Pancreas (tissue), 10 donors: Measurements from ENCODE around the gene PTPRQ. TPM values are rescaled to one million over a fixed set of nuclear protein-coding genes. Genes with fewer than 3 reads are reported as not detected.

Source experiments
- ATAC-seq, 4 donors: fragments of 200-7000 bp; cut with Tn5 transposase; one replicate each; pipeline versions ENCODE4 v1.8.0 to v1.9.1; 2020; ENCODE audit warnings: mild to moderate bottlenecking in 4 of 4, moderate library complexity in 4 of 4
- DNase-seq, 6 donors: peaks; one replicate each; pipeline ENCODE4 v3.0.0-alpha.2; 2020
- FAIRE-seq: peaks from 2 replicates; lab custom pipeline; 2012; peaks lifted over from hg19 to GRCh38; lab: Jason Lieb, UNC
- H3K27ac ChIP-seq, 4 donors: fragments of 200-600 bp; sonication (generic); 1 replicate in 3 of 4; 2 replicates in 1 of 4; pipeline versions ENCODE4 v1.5.0 to v1.8.0; 2020
- H3K27me3 ChIP-seq, 4 donors: fragments of 200-600 bp; one replicate each; pipeline ENCODE4 v1.8.0; 2021
- H3K36me3 ChIP-seq, 3 donors: fragments of 200-600 bp; sonication (generic) in 1 of 3; one replicate each; pipeline versions ENCODE4 v1.5.0 to v1.8.0; 2020 to 2021
- H3K4me1 ChIP-seq, 3 donors: fragments of 200-600 bp; one replicate each; pipeline ENCODE4 v1.8.0; 2021
- H3K4me3 ChIP-seq, 4 donors: fragments of 200-600 bp; sonication (generic) in 2 of 4; one replicate each; pipeline versions ENCODE4 v1.5.0 to v1.8.0; 2020 to 2021
- H3K9me3 ChIP-seq, 4 donors: fragments of 200-600 bp; one replicate each; pipeline ENCODE4 v1.8.0; 2021
- CTCF ChIP-seq, 4 donors: fragments of 200-600 bp; sonication (generic) in 3 of 4; IDR thresholded peaks; one replicate each; pipeline versions ENCODE4 v1.5.0 to v1.8.0; 2021; ENCODE audit warnings: antibody characterized with exemption in 4 of 4
- WGBS, 2 donors: extraction: QIAGEN DNeasy Blood & Tissue Kit; methylation state at CpG; one replicate each; pipeline ENCODE4 v1.1.7; 2013; 5-methylcytosine and 5-hydroxymethylcytosine counted together
- intact Hi-C, 3 donors: fragments of 100-400 bp; cut with DNase I; formaldehyde crosslinking; loops; one replicate each; pipeline versions ENCODE4 v1.11.1 to v1.14.2; 2022
- polyA plus RNA-seq, 2 donors: library from polyadenylated mRNA; stranded (reverse); fragments of 200-250 nt; gene quantifications; one replicate each; pipeline ENCODE4 v1.2.3, GENCODE V29; 2013
- total RNA-seq, 6 donors: library from RNA; stranded (reverse); fragmentation: NEBNext Ultra II Directional in 4 of 6; extraction: Animal tissue kit (Norgen Biotek cat#: 25700) in 4 of 6; gene quantifications; one replicate each; pipeline versions ENCODE4 v1.2.1 to v1.2.4, GENCODE V29; 2021 to 2023
- donor health status: healthy with polysubstance abuse.
- donor health status: DM: no; HTN: no; CAD: no; lungs with moderate emphysema.
- donor health status: DM: no; HTN: no; CAD: no.
- donor health status: control.
- donor health status: control.
- donor health status: Bipolar disorder and iron deficiency.
- donor health status: DM: yes; HTN: yes; CAD: no.
- donor health status: DM: no; HTN: no; CAD: no.
- donor health status: DM: no; HTN: no; CAD: no.
- donor health status: DM: yes; HTN: yes; CAD: no.

Gene PTPRQ
- total and polyA plus RNA-seq, 8 donors = 0.09 to 0.91 (median 0.43) TPM

GRCh38 chr12:80406253-80406652, 37.8 kb upstream of the PTPRQ start:
- H3K27ac ChIP-seq = no peak overlapping the region
- no peaks in the 10 kb centered on the region for H3K9me3 ChIP-seq
- ATAC-seq (no peak), DNase-seq (no peak), FAIRE-seq (no peak)
- H3K36me3 ChIP-seq = no peaks in the 10 kb centered on the region
- no peak for TF ChIP-seq CTCF (IDR thresholded peaks at IDR 0.05)
- H3K4me1 ChIP-seq = no peaks in the 10 kb centered on the region
- H3K4me3 ChIP-seq = no peak overlapping the region
- intact Hi-C loops = loop anchor here in 1 of 3 donors (5.0 kb wide), 1 partner anchor 356 kb away; no protein-coding TSS in a partner anchor
- H3K27me3 ChIP-seq = peaks cover 0 to 14% (median 0%) of the 10 kb centered on the region in 4 donors

DNA sequence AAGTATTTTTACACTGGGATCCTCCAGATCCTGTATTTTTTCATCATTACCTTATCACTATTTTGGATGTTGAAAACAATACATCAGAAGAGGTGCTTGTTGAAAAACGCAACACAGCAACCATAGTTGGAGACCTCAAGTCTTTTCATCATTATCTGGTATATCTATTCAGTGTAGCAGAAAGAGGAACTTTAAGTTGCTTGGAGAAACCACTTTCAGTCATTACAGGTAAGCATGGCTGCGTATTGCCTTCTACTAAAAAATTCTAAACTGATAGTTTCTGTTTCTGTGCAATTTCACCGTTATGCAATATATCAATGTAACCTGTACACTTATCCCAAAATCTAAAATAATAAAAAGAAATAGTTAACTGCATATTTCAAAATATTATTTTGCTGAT, 32.2 kb upstream of the PTPRQ start:
- Histone ChIP-seq H3K4me3 (no peak overlapping the region), H3K36me3 (no peaks in the 10 kb centered on the region), H3K27ac (no peak overlapping the region), H3K27me3 (peaks cover 0 to 8% (median 0%) of the 10 kb centered on the region in 4 donors), H3K4me1 (no peaks in the 10 kb centered on the region), H3K9me3 (no peaks in the 10 kb centered on the region)
- TF ChIP-seq CTCF (IDR thresholded peaks at IDR 0.05) = no peak
- 26 to 44% methylated on average over 3 of the region's 3 CpGs for WGBS, 2 donors
- ATAC-seq (no peak), FAIRE-seq (no peak), DNase-seq (no peak)
- intact Hi-C loops = loop anchor here in 1 of 3 donors (10.0 kb wide), 1 partner anchor 353 kb away; no protein-coding TSS in a partner anchor

DNA sequence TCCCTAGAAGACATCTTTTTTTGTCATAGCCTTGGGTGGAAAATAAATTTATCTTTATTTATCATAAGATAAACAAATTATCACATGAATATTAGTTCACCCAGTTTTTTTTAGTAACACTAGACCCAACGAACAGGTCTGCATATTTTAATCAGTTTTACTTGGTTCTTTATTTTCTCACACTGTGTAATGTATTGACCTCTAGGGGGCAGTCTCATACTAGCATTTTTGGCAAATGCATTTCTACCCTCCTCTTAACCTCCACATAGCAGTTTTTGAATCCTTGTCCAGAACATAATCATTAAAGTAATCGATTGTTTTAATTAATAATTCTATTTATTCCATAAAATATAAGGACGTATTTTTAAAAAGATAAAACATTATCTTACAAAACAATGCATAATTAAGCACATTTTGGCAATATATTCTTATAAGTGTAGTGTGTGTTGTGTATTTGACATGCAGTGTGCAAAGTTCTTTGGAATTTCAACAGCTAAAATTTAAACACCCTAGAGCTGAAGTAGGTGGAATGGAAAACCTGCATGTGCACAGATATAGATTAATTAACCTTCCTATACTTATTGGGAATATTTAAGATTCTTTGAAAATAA, 31.6 kb upstream of the PTPRQ start:
- Histone ChIP-seq H3K4me3 (no peak overlapping the region), H3K36me3 (no peaks in the 10 kb centered on the region), H3K4me1 (no peaks in the 10 kb centered on the region), H3K27ac (no peak overlapping the region), H3K27me3 (peaks cover 0 to 8% (median 0%) of the 10 kb centered on the region in 4 donors), H3K9me3 (no peaks in the 10 kb centered on the region)
- 1% methylated on average over 3 of the region's 3 CpGs for WGBS, 2 donors
- peak; percentile 89 for FAIRE-seq
- ATAC-seq = peak in 3 of 4 donors; percentile 81 to 87 (median 86)
- DNase-seq = no peak
- intact Hi-C loops = loop anchor here in 1 of 3 donors (10.0 kb wide), 1 partner anchor 352 kb away; no protein-coding TSS in a partner anchor
- peak; percentile 48 to 77 (median 72) for TF ChIP-seq CTCF (IDR thresholded peaks at IDR 0.05)

- H3K27me3 ChIP-seq = peaks cover 0 to 8% (median 0%) of the 10 kb centered on the region in 4 donors
- ATAC-seq = no peak
- no peaks in the 10 kb centered on the region for H3K4me1 ChIP-seq
- FAIRE-seq = no peak
- intact Hi-C loops = loop anchor here in 1 of 3 donors (10.0 kb wide), 1 partner anchor 351 kb away; no protein-coding TSS in a partner anchor
- no peak overlapping the region for H3K4me3 ChIP-seq
- no peak for TF ChIP-seq CTCF (IDR thresholded peaks at IDR 0.05)
- H3K27ac ChIP-seq = no peak overlapping the region
- no peak for DNase-seq
- H3K9me3 ChIP-seq = no peaks in the 10 kb centered on the region
- WGBS, 2 donors = 62 to 80% methylated on average over 3 of the region's 3 CpGs
- H3K36me3 ChIP-seq = no peaks in the 10 kb centered on the region
Observed at GRCh38 chr12:80413462-80413861, 30.6 kb upstream of the PTPRQ start.

GRCh38 chr12:80415466-80415865, 28.6 kb upstream of the PTPRQ start:
- DNase-seq (no peak), ATAC-seq (no peak), FAIRE-seq (no peak)
- Histone ChIP-seq H3K27me3 (peaks cover 0 to 8% (median 0%) of the 10 kb centered on the region in 4 donors), H3K36me3 (no peaks in the 10 kb centered on the region), H3K27ac (no peak overlapping the region), H3K4me3 (no peak overlapping the region), H3K9me3 (no peaks in the 10 kb centered on the region), H3K4me1 (no peaks in the 10 kb centered on the region)
- no peak for TF ChIP-seq CTCF (IDR thresholded peaks at IDR 0.05)
- intact Hi-C loops = loop anchor here in 1 of 3 donors (10.0 kb wide), 1 partner anchor 349 kb away; no protein-coding TSS in a partner anchor
- 58 to 70% methylated on average over 1 of the region's 1 CpG for WGBS, 2 donors
